Measurements from ENCODE around the gene GPR173. TPM values are rescaled to one million over a fixed set of nuclear protein-coding genes. Genes with fewer than 3 reads are reported as not detected.

Gene GPR173
- total and polyA plus RNA-seq, 9 of the 15 experiments (the other 6 are each of a cell fraction or from before 2014, with no cell fraction given): 0.01 TPM; not detected in 8

GRCh38 chrX:53122013-53122412 is 73.4 kb downstream of the GPR173 start:
- Histone ChIP-seq H3K4me3 (no peak overlapping the region), H3K36me3 (ENCODE audit: control insufficient read depth, insufficient read depth, low read length) (no peaks in the 10 kb centered on the region), H3K9ac (ENCODE audit: insufficient read depth in 1 of 2, low read depth in 2 of 2, low read length in 2 of 2) (no peak overlapping the region), H2AFZ (ENCODE audit: low read depth, low read length) (no peak overlapping the region), H3K27me3 (ENCODE audit: control insufficient read depth in 2 of 2, insufficient read depth in 2 of 2, low read length in 2 of 2) (no peaks in the 10 kb centered on the region), H4K20me1 (replicated peaks; ENCODE audit: control insufficient read depth, insufficient read depth, low read length) (no peaks in the 10 kb centered on the region), H3K4me1 (replicated peaks in 1 of 2; ENCODE audit: control insufficient read depth in 2 of 2, insufficient read depth in 2 of 2, low read length in 2 of 2) (no peaks in the 10 kb centered on the region), H3K4me2 (ENCODE audit: insufficient read depth, low read length) (no peak overlapping the region), H3K9me3 (replicated peaks; ENCODE audit: control insufficient read depth, insufficient read depth, low read depth, low read length) (no peaks in the 10 kb centered on the region), H3K27ac (ENCODE audit: extremely low read depth, low read depth, low read length) (no peak overlapping the region), H3K79me2 (ENCODE audit: control insufficient read depth, insufficient read depth, low read length) (no peaks in the 10 kb centered on the region), H3K9me1 (ENCODE audit: control insufficient read depth, insufficient read depth, low read length) (no peaks in the 10 kb centered on the region)
- no TSS peak for BruUV-seq (replicated peaks)
- ATAC-seq (no peak), FAIRE-seq (no peak), DNase-seq (ENCODE audit: extremely low read depth in 1 of 4, low spot score in 3 of 4) (no peak)
- no peak for TF ChIP-seq ZKSCAN3 (CRISPR knock-in tag; IDR thresholded peaks at IDR 0.05)
- TF ChIP-seq, protein P1, sequence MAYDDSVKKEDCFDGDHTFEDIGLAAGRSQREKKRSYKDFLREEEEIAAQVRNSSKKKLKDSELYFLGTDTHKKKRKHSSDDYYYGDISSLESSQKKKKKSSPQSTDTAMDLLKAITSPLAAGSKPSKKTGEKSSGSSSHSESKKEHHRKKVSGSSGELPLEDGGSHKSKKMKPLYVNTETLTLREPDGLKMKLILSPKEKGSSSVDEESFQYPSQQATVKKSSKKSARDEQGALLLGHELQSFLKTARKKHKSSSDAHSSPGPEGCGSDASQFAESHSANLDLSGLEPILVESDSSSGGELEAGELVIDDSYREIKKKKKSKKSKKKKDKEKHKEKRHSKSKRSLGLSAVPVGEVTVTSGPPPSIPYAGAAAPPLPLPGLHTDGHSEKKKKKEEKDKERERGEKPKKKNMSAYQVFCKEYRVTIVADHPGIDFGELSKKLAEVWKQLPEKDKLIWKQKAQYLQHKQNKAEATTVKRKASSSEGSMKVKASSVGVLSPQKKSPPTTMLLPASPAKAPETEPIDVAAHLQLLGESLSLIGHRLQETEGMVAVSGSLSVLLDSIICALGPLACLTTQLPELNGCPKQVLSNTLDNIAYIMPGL (CRISPR knock-in tag; IDR thresholded peaks at IDR 0.05): no peak
- no peak for TF ChIP-seq TAF7 (tag; IDR thresholded peaks at IDR 0.05)
- TF ChIP-seq USF2 (CRISPR knock-in tag; IDR thresholded peaks at IDR 0.05): no peak
- TF ChIP-seq TCF3 (CRISPR knock-in tag; IDR thresholded peaks at IDR 0.05): no peak
- intact Hi-C loops (cut with micrococcal nuclease): no loop called here
- in situ Hi-C loops (cut with MboI): no loop called here
- WGBS (ENCODE audit: insufficient coverage, low coverage, missing lambda C conversion rate): 20% methylated on average over 1 of the region's 1 CpG
- ChIA-PET CTCF (ENCODE audit: low intra/inter-chr PET ratio) (no interaction called here), POLR2A (interaction anchor here (0.6 kb wide), 1 partner anchor 1238 kb away, joined by 3 read pairs; no protein-coding TSS in a partner anchor)

All from K562 (cell line).